GM11168 (cell line): ENCODE data around the gene CST9.
"Not testable (repeated sequence)": the region's sequence is repeated elsewhere in the genome, so short reads cannot be mapped to it uniquely, and the experiment has no call there.

ENCODE experiments used
- in situ Hi-C: fragments of 300-500 bp; cut with MboI; formaldehyde crosslinking; loops from one replicate; pipeline ENCODE4 v1.12.0; 2022; ENCODE audit warnings: low sequenced_read_pairs; ENCODE audit not compliant: unreplicated experiment

CST9 gene

DNA sequence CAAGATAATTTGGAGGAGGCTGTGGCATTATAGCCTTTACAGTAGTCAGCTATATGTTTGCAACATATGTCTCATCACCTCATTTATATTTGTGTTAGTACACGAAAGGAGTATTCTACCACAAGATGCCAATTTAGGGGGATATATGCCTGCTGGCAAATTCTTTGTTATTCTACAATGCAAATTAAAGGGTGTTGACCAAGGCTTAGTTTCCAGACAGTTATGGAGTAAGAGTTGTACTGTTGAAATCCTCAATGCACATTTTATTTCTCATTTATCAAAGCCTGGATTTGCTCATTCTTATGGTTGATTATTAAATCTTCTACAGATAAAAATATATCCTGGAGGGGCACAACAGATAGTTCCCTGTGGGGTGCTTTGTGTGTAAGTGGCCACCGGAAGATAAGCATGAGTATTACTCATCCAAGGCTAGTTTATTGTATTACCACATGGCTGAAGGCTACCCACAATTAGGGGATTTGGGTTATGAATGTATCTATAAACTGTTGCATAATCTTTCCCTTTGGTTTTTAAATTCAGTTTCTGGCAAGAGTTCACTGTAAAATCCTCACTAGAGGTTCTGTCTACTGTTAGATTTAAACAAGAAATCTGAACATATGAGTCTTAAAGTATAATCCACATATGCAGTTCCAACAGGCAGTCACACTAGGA lies 9.0 kb downstream of the CST9 start:
- in situ Hi-C loops = no loop called here

DNA sequence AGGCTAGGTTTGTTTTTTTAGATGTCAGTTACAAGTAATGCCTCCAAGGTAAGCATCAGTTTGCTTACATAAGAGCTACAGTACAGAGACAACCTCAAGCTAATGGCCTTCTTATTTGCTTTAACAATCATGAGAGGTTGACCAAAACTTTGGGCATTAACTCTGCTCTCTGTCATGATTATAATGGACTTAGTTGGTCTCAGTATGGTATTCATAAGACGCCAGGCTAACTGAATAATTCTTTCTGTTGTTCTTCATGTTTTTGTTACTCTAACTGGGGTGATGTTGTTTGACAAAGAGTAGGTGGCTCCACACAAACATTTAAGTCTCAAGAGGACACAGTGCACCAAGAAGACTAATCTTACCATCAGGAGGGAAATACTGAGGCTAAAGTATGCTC lies 9.8 kb downstream of the CST9 start:
- in situ Hi-C loops = no loop called here

DNA sequence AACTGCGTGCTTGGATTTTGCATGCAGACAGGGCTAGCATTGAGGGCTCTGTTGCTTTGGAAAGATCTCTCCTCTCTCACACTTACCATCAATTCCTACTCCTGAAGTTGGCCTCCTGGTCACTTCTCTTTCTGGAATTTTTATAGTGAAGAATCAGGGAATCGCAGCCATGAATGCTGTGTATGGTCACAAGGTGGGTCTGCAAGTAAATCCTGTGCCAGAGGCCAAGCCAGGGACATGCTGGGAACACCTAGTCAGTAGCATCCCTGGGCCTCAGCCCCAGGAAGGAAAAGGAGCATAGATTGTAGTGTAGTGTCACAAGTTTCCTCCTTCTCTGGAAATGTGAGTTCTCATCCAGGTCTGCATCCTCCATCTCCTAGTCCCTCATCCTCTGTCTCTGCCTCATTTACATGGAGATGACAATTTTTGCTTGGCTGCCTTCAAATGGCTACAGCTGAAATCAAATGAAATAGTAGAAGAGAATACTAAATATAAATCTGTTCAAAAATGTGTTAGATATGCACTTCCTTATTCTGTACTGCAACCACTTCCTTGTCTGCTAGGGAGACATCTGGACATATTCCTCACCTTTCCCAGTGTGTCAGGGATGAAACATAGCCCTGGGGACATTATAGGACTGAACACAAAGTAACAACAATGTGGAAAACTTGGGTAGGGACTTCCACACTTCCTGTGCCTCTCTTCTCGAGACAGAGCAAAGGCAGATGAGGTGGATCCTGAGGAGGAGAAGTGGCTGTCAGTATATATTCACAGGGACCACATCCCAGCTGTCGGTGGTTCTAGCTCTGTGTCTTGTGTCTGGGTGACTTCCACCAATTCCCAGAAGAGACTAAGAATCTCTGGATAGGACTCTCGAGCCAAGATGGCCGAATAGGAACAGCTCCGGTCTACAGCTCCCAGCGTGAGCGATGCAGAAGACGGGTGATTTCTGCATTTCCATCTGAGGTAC lies 17.0 kb downstream of the CST9 start:
- in situ Hi-C loops = no loop called here

DNA sequence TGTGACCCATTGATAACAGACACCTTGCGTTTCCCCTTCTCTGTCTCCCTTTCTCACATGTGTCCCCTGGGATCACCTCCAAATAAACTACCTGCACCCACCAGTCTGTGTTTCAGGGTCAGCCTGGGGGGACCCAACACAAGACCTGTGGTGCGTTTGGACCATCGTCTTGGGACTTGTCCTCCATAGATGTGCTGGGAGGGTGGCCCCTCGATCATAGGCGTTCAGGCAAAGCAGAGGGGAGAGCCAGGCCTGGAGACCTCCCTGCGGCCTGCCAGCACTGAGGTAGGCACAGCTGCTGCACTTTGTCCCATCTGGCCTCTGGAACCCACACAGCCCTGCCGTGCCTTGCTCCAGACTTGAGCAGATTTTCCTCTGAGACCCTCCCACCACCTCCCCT lies 18.1 kb downstream of the CST9 start:
- in situ Hi-C loops = no loop called here

DNA sequence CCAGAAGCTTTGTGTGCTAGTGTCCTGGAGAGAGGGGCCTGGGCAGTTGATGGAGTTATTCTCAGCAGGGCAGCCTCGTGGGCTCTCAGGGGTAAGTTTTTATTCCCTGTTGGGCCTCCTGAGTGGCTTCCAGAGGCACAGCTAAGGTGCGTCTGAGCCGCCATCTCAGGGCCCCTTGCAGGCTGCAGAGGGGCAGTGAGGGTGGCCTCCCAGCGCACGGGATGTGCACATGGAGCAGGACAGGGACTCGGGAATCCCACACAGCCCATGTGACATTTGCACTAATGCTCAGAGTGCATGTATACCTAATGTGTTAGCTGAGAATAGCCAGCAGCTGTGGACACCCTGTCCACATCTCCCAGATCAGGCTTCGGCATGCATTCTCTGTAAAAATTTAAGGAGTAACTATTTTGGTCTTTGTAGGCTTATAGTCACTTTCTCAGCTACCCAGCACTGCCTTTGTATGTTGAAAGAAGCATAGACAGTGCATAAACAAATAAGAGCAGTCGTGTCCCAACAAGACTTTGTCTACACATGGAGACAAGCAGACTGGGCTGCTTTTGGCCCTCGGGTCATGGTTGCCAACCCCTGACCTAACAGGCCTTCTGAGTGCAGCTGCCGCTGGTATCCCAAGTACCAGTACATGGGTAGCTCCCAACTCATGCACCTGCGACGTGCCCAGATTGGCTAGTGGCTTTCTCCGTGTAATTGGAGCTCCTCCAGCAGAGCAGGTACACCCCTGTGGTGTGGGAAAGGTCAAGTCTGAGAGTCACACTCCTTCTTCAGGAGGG lies 18.8 kb downstream of the CST9 start:
- in situ Hi-C loops = no loop called here

DNA sequence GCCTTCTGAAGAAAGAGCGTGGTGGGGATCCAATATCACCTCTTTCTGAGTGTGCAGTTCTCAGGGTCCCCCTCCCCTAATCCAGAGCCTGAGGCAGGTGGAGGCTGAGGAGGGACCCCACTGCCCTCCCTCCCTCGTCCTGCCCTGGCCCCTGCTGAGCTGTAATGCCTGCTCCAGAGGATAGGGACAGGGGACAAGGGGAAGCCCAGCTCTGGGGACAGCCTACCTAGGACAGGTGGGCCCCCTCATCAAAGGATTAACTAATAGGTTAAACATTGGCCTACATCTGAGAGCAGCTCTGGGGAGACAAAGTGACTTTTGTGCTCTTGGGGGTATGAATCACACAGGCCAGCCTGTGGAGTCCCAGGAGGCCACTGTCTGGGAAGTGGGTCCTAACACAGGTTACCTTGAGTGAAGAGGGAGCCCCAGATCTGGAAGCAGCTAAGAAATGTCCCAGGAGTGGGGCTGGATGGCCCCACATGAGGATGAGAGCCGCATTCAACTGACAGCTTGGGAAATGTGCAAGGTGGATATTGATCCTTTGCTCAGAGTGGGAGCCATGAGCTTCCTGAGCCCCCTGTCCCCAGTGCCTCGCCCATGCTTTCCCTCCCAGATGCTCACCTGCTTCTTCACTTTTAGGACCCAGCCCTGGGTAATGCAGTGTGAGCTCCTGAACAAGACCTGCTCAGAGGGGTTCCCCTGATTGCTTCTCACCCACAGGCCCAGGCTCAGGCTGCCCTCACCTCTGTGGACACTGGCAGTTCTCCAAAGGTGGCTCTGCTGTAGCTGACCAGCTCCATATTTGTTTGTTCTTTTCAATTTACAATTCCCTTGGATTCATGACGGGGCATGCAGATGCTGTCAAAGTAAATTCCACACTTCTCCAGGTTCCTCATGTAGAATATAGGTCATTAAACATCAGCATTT lies 19.6 kb downstream of the CST9 start:
- in situ Hi-C loops = no loop called here

DNA sequence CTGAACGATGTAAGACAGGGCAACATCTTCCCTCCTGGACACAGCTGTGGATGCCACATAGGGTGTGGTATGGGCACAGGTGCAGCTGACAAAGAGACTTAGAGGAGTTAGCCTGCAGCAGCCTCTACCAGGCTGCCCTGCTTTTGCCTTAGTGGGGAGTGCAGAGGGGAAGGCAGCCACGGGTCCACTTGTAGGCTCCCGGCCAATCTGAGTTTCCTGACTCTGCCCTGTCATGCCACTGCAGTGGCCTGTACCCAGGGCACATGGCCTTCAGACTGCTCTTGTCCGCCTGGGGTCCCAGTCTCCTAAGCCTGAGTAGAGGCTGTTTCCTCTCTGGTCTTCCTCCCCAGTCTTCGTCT lies 20.3 kb downstream of the CST9 start:
- in situ Hi-C loops = no loop called here

DNA sequence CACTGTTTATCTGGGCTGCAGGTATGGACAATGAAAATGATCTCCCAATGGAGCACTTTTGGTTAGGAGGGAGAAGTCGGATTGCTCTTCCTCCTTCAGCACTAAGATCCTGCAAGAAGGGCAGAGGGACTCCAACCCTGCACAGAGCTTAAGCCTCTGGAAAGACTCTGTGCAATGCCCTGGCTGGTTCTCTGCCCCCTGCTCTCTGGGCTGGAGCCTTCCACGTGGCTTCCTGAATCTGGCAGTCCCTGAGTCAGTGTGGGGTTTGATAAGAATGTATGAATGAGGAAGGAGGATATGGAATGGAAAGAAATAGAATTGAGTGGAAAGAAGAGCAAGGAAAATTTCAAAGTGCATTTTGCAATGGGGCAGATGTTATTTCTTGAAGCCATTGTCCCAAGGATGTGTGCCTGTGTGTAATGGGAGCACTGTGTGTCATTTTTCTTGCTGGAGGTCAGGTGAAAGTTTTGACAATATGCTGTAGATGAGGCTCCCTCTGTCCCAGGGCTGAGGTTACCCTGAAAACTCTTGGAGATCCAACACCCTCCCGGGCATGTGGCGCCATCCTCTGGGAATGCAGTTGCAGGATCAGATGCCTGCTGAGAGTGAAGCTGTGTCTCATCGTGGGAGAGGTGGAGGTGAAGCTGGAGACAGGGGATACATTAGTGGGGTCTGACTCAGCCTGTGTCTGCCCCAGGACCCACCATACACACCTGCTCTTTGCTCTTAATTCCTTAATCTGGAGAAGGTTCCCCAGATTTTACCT lies 21.1 kb downstream of the CST9 start:
- in situ Hi-C loops = no loop called here

DNA sequence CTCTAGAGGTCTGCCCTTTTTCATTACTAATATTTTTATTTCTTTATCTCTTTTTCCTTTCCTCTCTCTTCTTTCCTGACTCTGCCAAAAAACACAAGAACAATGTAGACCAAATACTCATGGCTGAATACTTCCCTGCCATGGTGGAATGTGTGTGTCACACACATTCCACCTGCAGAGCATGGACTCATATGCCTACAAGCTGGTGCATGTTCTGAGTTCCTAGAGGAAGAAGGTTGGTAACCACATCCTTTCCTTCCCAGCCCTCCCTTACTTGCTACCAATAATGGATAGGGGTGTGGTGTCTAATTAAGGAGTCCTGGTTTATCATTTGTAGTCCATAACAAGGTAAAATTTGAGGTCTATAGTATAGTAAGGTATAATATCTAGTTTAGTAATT lies 22.2 kb downstream of the CST9 start:
- in situ Hi-C loops = no loop called here

DNA sequence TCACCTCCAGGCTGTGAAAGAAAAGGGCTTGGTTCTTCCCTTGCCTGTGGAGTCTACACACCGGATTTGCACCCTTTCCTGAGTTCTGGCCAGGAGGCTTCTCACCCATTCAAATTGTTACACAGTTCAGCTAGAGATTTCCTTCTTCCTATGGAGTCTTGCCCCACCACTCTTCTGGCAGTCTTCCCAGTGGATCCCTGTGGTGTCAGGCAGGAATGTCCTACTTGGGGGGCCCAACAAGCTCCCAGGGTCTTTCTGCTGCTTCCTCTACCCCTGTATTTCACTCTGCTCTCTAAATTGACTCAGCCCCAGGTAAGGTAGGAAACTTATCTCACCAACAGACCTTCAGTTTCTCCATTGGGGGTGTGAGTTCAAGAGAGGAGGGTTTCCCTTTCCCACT lies 23.4 kb downstream of the CST9 start:
- in situ Hi-C loops = no loop called here

DNA sequence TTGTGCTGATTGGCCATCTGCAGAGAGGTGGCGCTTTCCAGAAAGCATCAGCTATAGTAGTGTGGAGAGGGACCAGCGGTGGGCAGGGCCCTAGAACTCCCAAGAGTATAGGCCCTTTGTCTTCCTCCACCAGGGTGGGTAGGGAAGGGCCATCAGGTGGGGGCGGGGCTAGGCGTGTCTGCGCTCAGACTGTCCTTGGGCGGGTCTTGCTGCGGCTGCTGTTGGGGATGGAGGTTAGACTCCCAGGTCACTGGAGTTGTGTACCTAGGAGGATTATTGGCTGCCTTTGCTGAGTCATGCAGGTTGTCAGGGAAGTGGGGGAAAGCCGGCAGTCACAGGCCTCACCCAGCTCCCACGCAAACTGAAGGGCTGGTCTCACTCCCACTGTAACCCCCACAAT lies 23.9 kb downstream of the CST9 start:
- in situ Hi-C loops = not testable (repeated sequence)

DNA sequence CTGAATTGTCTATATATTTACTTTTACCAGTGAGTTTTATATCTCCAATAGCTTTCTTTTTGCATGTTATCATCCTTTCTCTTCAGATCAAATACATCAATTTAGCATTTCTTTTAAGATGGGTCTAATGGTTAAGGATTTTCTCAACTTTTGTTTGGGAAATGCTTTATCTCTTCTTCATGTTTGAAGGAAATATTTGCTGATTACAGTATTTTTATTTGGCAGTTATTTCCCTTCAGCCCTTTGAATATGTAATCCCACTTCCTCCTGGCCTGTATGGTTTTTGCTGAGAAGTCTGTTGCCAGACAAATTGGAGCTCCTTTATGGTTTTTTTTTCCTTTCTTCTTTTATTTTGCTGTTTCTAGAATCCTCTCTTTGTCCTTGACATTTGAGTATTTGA lies 30.7 kb downstream of the CST9 start:
- in situ Hi-C loops = no loop called here

DNA sequence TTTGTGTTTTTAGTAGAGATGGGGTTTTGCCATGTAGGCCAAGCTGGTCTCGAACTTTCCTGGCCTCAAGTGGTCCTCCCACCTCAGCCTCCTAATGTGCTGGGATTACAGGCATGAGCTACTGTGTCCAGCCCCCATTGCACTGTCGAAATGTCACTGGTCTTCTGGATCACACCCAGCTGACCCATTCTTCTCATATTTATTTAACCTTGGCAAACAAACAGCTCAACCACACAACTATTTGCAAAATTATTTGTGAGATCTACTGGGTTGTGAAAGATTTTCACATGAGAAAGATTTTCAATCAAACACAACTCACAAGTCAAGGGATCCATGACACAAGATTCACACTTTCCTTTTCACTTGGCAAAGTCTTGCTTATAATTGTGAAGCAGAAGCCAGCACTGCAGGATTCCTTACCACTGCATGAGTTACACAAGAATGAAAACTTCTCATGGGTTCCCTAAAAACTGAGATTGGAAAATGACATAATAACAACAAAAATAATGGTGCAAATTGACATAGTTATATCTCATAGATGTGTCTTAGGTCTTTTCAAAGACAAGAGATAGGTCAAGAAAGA lies 35.4 kb downstream of the CST9 start:
- in situ Hi-C loops = no loop called here

DNA sequence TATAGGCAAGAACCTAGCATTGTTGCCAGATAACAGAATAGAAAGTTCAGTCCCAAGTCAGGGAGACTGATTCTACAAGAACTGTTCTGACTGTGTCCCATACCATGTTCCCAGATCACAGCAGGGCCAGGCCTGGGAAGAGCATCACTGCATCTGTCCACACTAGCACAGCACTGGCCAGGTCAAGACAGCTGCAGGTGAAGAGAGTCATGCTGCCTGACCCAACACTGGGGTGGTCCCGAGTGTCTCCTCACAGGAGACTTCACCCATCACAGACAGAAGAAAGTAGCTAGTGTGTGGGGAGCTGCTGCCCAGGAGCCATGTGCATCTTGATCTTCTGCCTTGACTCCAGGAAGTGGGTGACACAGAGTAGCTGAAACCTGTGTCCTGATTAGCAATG lies 36.1 kb downstream of the CST9 start:
- in situ Hi-C loops = loop anchor here (10.0 kb wide), 1 partner anchor 75 kb away; the partner anchor contains the start of gene CST8

DNA sequence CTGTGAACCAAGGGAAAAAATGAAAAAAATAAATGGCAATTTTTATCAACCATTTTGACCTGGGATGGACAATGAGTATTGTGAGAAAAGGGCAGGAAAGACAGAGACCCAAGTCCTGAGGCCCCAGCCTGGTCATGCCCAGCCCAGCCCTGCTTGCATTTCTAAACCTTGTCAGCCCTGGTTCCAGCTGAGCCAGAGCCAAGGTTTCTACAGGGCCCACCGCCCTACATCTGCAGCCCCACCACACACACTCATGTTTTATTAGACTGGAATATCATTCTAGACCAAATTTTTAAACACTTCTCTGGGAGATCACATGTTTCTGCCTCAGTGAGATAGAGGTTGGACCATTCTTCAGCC lies 36.8 kb downstream of the CST9 start:
- in situ Hi-C loops = loop anchor here (10.0 kb wide), 1 partner anchor 74 kb away; the partner anchor contains the start of gene CST8

DNA sequence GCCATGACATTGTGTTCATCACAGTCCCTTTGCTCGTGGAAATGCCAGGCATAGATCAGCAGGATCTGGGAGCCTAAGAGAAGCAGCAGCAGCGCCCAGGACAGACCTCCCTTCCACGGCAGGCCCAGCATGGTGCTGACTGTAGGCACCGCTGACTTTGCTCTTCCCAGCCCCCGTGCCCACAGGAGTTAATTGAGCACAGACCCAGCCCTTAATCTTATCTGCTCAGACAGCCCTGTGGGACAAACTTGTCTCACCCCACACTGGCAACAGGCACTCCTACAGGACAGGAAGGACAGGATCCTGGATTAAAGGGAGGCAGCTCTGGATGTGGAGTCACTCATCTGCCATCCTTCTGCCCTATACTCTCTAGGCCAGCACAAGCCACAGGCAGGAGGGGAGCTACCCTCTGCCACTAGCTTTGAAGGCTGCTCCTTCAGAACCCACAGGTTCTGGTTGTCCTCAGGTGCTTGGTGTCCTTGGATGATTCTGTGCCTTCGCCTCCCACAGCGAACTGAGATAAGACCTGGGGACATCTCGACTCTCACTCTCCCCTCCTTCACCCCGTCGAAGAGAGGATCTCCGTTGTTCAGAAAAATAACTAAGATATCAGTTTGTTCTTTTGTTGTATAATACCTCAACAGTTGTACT lies 37.3 kb downstream of the CST9 start, which contains the start of gene CST9L:
TSS of gene CST9L (minus strand) at position 165 of the 651 bp plus-strand sequence. CDS start at position 131, 34 bp downstream.
- in situ Hi-C loops = loop anchor here (10.0 kb wide), 1 partner anchor 74 kb away; the partner anchor contains the start of gene CST8

DNA sequence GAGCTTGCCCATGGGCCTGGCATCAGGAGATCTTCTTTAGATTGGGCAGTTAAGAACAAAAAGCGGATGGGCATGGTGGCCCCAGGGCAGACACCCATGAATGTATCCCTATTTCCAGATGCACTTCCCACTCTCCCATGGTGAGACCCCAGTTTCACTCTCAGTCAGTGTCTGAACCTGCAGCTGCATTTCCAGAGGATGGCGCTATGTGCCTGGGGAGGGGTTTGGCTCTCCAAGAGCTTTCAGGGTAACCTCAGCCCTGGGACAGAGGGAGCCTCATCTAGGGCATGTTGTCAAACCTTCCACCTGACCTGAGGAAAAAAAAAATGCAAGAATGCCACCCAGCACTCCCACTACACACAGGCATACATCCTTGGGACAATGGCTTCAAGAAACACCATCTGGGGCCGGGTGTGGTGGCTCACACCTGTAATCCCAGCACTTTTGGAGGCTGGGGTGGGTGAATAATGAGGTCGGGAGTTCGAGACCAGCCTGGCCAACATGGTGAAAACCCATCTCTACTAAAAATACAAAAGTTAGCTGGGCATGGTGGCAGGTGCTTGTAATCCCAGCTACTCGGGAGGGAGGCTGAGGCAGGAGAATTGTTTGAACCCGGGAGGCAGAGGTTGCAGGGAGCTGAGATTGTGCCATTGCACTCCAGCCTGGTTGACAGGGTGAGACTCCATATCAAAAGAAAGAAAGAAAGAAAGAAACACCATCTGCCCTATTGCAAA lies 39.4 kb downstream of the CST9 start:
- in situ Hi-C loops = loop anchor here (10.0 kb wide), 1 partner anchor 72 kb away; the partner anchor contains the start of gene CST8
